HG03280 (cell line): Measurements from ENCODE around the gene PPRC1.

ENCODE experiments used
- ATAC-seq: cut with Tn5 transposase; IDR thresholded peaks from one replicate; pipeline ENCODE4 v1.9.1; 2021; ENCODE audit warnings: mild to moderate bottlenecking, moderate library complexity; ENCODE audit not compliant: unreplicated experiment

The PPRC1 gene

GRCh38 chr10:102147561-102147960 is 14.7 kb downstream of the PPRC1 start:
- no peak for ATAC-seq

GRCh38 chr10:102148275-102148674 is 15.4 kb downstream of the PPRC1 start:
- ATAC-seq = no peak

DNA sequence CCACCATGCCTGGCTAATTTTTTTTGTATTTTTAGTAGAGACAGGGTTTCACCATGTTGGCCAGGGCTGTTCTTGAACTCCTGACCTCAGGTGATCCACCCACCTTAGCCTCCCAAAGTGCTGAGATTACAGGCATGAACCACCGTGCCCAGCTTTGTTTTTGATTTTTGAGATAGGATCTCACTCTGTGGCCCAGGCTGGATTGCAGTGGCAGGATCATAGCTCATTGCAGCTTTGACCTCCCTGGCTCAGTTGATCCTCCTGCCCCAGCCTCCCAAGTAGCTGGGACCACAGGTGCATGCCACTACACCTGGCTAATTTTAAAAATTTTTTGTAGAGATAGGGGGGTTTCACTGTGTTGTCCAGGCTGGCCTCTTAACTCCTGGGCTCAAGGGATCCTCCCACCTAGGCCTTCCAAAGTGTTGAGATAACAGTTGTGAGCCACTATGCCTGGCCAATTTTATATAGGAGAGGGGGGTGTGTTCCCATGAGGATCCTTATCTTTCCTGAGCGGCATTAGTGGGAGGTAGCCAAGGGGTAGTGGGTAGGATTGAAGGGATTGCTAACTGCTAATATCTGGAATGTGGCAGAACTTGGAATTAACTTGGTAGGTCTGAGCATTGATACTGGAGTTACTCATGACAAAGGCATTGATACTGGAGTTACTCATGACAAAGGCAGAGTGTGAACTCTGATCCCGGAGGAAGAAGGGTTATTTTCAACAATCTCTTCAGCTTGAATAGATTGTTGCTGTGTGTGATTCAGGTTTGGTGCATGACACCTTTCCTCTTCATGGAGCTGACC is 18.3 kb downstream of the PPRC1 start:
- ATAC-seq = no peak

- peak; percentile 97 for ATAC-seq
These were observed 19.1 kb downstream of the PPRC1 start, which contains the start of gene NOLC1 for GRCh38 chr10:102151774-102152544. TSS of gene NOLC1 (plus strand) at chr10:102152389. CDS start at chr10:102152411, 22 bp downstream.

- peak; percentile 20 for ATAC-seq
These were observed 19.7 kb downstream of the PPRC1 start for GRCh38 chr10:102152545-102152890.

DNA sequence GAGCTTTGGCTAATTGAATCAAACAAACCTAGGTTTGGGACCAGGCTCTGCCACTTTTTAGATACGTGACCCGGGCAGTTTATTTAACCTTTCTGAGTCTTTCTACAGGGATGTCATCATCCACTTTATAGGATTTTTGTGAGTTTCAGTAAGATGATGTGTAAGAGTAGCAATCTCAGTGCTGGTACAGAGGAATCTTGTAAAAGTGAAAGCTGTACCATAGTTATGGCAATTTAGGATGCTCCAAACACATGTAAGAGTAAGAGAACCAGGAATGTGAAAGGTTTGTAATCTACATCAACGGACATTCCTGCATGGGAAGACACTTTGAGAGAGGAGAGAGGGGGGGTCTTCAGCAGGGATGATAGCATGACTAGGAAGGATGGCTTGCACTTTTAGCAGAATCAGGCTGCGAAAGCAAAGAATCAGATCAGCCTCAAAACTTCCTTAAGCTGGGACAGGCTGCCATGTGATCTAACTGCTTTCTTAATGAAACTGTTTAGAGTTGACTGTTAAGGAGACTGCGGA is 20.3 kb downstream of the PPRC1 start:
- no peak for ATAC-seq

GRCh38 chr10:102154466-102155116 is 21.8 kb downstream of the PPRC1 start:
- no peak for ATAC-seq

- no peak for ATAC-seq
These were observed 24.4 kb downstream of the PPRC1 start for GRCh38 chr10:102157224-102157623.

DNA sequence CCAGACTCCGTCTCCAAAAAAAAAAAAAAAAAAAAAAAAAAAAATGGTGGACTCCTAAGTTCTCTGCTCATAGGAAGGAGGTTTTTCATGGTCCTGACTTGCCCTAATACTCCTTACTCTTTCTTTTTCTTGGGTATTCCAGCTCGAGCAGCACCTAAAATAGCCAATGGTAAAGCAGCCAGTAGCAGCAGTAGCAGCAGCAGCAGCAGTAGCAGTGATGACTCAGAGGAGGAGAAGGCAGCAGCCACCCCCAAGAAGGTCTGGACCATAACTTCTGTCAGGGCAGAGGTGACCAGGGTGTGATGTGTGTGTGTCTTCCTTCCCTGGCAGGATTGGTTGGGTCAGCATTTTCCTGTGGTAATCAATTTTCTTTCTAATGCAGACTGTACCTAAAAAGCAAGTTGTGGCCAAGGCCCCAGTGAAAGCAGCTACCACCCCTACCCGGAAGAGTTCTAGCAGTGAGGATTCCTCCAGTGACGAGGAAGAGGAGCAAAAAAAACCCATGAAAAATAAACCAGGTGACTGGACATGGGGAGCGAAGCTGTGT is 26.3 kb downstream of the PPRC1 start:
- no peak for ATAC-seq

DNA sequence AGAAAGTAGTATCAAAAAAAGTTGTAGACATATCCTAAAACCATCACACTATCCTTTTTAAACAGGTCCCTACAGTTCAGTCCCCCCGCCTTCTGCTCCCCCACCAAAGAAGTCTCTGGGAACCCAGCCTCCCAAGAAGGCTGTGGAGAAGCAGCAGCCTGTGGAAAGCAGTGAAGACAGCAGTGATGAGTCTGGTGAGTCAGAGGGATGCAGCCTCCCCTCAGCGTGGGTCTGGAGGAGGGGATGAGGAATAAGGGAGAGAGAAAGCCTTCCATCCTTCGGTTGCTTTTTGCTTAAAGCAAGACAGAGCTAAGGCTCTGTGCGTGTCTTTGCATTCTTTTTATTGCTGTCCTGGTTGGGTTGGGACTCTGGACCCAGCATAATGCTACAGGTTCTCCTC is 27.0 kb downstream of the PPRC1 start:
- ATAC-seq = no peak

DNA sequence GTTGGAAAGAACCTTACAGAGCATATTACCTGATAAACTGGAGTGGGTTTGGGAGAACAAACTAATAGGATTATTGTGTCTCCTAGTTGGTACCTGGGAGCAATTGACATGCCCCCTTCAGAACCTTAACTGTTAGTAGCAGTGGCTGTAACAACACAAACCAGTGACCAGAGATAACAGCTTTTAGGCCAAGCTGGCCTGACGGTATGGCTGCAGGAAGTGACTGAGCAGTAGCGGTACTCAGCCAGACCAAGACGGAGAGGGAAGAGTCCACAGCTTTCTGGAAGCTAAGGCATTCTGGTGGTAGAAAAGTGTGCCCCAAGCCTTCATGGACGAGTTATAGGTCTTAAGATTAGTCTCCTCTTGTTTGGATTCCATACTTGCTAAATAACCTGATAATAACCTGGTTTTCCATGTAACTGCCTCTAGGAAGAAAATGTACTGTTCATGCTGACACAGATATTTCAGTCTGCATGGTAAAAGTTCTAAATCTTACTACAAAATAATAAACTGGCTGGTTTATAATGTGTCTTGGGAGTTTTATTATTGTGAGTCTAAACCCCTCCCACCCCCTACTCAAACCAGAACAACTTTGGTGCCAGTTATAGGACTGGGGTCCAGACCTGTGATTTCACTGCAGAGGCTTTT is 30.6 kb downstream of the PPRC1 start:
- no peak for ATAC-seq

- no peak for ATAC-seq
These were observed 35.0 kb downstream of the PPRC1 start for GRCh38 chr10:102167861-102168260.

DNA sequence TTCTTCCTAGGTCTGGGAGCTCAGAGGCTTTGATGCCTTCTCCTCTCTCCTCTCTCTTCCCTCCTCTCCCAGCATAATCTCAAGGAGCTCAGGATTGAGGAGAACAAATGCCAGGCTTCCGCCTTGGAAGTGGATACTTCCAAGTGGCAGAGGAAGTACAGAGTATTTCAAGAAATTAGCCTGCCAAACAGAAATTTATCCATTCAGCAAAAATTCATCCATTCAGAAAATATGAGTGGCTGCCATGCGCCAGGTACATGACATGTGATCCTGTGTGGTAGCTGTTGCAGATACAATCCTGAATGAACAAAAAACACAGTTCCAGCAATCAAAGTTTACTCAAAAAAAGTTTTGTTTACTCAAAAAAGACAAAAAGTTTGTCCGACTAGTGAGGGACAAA is 37.8 kb downstream of the PPRC1 start:
- ATAC-seq = no peak

DNA sequence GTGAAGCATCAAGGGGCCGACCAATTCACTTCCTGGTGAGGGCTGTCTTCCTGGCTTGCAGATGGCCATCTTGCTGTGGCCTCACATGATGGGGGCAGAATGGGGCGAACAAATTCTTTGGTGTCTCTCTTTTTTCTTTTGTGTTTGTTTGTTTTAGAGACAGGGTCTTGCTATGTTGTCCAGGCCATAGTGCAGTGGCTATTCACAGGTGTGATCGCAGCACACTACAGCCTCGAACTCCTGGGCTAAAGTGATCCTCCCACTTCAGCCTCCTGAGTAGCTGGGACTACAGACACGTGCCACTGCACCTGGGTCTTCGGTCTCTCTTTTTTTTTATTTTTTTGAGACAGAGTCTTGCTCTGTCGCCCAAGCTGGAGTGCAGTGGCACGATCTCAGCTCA is 39.4 kb downstream of the PPRC1 start:
- no peak for ATAC-seq

GRCh38 chr10:102175415-102175814 is 42.6 kb downstream of the PPRC1 start:
- ATAC-seq = no peak

- ATAC-seq = no peak
These were observed 51.8 kb downstream of the PPRC1 start for GRCh38 chr10:102184606-102185005.

- ATAC-seq = no peak
These were observed 52.4 kb downstream of the PPRC1 start for GRCh38 chr10:102185272-102185671.

- ATAC-seq = no peak
These were observed 53.1 kb downstream of the PPRC1 start for GRCh38 chr10:102185811-102186527.

DNA sequence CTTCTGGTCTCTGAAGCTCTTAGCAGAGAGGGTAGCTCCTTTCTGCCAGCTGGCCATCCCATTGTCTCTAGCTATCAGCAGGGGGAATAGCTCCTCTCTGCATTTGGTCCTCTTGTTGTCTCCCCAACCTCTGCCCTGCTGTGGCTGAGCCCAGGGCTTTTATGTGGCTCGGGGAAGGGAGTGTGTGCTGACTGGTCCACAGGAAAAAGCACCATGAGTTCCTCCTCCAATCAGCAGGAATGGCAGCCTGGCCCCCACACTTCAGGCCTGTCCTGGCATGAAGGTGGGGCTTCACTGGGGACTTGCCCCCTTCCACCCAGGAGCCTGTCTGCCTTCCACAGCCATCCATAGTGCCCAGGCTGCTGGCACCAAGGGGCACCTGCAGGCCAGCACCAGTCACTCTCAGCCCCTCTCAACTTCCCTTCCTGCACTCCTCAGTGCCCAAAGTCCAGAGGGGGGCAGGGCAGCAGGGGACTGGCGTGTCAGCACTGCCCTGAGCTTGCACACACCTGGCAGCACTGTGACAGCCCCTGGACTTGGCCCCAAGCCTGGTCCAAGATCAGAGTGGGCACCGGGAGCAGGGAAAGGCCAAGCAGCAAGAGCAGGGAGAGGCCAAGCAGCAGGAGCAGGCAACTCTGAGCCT is 55.6 kb downstream of the PPRC1 start:
- ATAC-seq = no peak
